ENCODE results near the gene ERF.

DNA sequence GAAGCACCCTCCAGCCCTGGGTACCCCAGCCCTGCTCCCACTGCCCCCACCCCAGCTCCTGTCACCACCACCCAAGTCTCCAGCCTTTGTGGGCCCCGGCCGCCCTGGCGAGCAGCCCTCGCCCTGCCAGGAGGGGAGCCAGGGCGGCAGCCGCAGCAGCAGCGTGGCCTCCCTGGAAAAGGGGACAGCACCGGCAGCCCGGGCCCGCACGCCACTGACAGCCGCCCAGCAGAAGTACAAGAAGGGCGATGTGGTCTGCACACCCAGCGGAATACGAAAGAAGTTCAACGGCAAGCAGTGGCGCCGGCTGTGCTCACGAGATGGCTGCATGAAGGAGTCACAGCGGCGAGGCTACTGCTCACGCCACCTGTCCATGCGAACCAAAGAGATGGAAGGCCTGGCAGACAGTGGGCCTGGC, 18.1 kb upstream of the ERF start:
- TF ChIP-seq POLR2A (IDR thresholded peaks at IDR 0.05; ENCODE audit: low read depth, low read length) = no peak
- no peak for TF ChIP-seq POLR2AphosphoS5 (IDR thresholded peaks at IDR 0.05; ENCODE audit: low read depth, low read length)
- no peak for TF ChIP-seq TAF1 (IDR thresholded peaks at IDR 0.05; ENCODE audit: borderline replicate concordance, low read depth, low read length)

All from GM12892 (cell line).